HEK293T (cell line): ENCODE results near the gene NUTF2.

ENCODE experiments used
- CTCF ChIA-PET: fragments of 350-600 bp; formaldehyde crosslinking; extraction: SDS; loops from one replicate; lab custom pipeline; 2021; ENCODE audit warnings: antibody characterized with exemption, inconsistent platforms; lab: Yijun Ruan, JAX
- POLR2A ChIA-PET: fragments of 350-600 bp; formaldehyde crosslinking; extraction: SDS; loops from one replicate; lab custom pipeline; 2020; ENCODE audit warnings: antibody characterized with exemption, inconsistent platforms; lab: Yijun Ruan, JAX
- DNase-seq: peaks from one replicate; pipeline ENCODE4 v3.0.0; 2012; ENCODE audit warnings: mixed read lengths; ENCODE audit errors: extremely low spot score
- ARNT ChIP-seq: fragments of 450-650 bp; IDR thresholded peaks from 2 replicates; pipeline ENCODE4 v1.6.1; 2017; ENCODE audit warnings: mild to moderate bottlenecking
- BHLHE40 ChIP-seq: fragments of 450-650 bp; IDR thresholded peaks from 2 replicates; pipeline ENCODE4 v1.6.1; 2016; ENCODE audit warnings: mild to moderate bottlenecking, moderate library complexity, borderline replicate concordance
- CTBP1 ChIP-seq: fragments of 450-650 bp; IDR thresholded peaks from 2 replicates; pipeline ENCODE4 v1.6.1; 2016; ENCODE audit warnings: borderline replicate concordance
- ELF4 ChIP-seq: fragments of 450-650 bp; IDR thresholded peaks from 2 replicates; pipeline ENCODE4 v1.6.1; 2017; ENCODE audit warnings: antibody characterized with exemption
- FOXA1 ChIP-seq: fragments of 450-650 bp; IDR thresholded peaks from 2 replicates; pipeline ENCODE4 v1.6.1; 2016; ENCODE audit warnings: mild to moderate bottlenecking
- FOXK2 ChIP-seq: fragments of 450-650 bp; IDR thresholded peaks from 2 replicates; pipeline ENCODE4 v1.6.1; 2016; ENCODE audit warnings: mild to moderate bottlenecking
- FOXM1 ChIP-seq: fragments of 450-650 bp; IDR thresholded peaks from 2 replicates; pipeline ENCODE4 v1.6.1; 2017; ENCODE audit warnings: mild to moderate bottlenecking, borderline replicate concordance
- HDGF ChIP-seq: fragments of 450-650 bp; IDR thresholded peaks from 2 replicates; pipeline ENCODE4 v1.6.1; 2017; ENCODE audit warnings: antibody characterized with exemption, borderline replicate concordance
- L3MBTL2 ChIP-seq: fragments of 450-650 bp; conservative IDR thresholded peaks from 2 replicates; pipeline ENCODE4 v1.6.1; 2016; ENCODE audit warnings: mild to moderate bottlenecking
- LEF1 ChIP-seq: fragments of 450-650 bp; IDR thresholded peaks from 2 replicates; pipeline ENCODE4 v1.6.1; 2017; ENCODE audit warnings: mild to moderate bottlenecking, borderline replicate concordance
- NFRKB ChIP-seq: fragments of 450-650 bp; IDR thresholded peaks from 2 replicates; pipeline ENCODE4 v1.6.1; 2016; ENCODE audit warnings: mild to moderate bottlenecking, moderate library complexity
- SP1 ChIP-seq: fragments of 450-650 bp; IDR thresholded peaks from 2 replicates; pipeline ENCODE4 v1.6.1; 2017
- SUZ12 ChIP-seq: fragments of 450-650 bp; IDR thresholded peaks from 2 replicates; pipeline ENCODE4 v1.6.1; 2016; ENCODE audit warnings: mild to moderate bottlenecking
- TARDBP ChIP-seq: fragments of 450-650 bp; IDR thresholded peaks from 2 replicates; pipeline ENCODE4 v1.6.1; 2016
- ZNF384 ChIP-seq: fragments of 450-650 bp; IDR thresholded peaks from 2 replicates; pipeline ENCODE4 v1.6.1; 2016
- TF ChIP-seq, protein P1 (sequence below): fragments of 450-650 bp; IDR thresholded peaks from 2 replicates; pipeline ENCODE4 v1.6.1; 2016

The NUTF2 gene

DNA sequence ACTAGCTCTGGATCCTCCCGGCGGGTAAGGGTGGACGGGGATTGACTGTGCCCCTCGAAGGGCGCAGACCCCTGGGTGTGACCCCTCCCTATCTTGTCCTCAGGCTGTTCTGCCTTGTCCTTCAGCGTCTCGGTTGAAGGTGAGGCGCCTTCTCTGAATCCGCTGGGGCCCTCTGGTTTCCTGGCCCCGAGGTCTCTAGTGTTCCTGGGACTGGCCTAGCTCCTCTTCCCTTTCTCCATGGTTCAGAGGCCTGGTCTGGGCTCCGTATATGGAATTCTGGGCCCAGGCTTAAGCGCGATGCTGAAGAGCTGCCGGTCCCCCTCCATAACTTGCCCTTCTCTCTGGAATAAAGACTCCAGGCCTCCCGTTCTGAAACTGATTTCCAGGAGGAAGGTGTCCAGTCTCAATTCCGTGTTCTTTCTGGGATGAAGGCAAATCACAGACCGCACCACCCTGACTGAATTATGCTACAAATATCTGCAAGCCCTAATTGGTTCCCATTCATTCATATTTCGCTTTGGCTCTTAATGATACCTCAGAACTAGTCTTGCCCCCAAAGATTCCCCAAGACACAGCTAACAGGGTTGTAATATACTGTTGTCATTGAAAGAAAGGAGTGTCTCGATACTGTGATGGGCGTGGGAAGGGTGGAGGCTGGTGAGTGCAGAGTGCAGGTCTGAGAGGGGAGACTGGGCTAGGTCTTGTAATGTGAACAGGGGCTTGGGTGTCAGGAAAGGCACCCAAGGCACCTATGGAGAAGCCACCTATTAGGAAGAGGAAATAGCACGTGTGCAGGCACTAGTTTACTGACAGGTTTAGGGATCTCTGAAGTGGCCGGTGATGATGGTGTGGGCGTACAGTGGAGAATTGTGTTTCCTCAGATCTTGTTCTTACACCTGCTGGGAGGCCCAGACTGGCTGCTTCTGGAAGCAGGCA lies 27.0 kb downstream of the NUTF2 start:
- POLR2A ChIA-PET: interaction anchor here (0.8 to 1.6 kb wide), 8 partner anchors 8 to 150 kb away, joined by 3 to 6 read pairs (median 4); partner anchors contain the start of gene DUS2
- no peak for DNase-seq
- TF ChIP-seq, protein P1, sequence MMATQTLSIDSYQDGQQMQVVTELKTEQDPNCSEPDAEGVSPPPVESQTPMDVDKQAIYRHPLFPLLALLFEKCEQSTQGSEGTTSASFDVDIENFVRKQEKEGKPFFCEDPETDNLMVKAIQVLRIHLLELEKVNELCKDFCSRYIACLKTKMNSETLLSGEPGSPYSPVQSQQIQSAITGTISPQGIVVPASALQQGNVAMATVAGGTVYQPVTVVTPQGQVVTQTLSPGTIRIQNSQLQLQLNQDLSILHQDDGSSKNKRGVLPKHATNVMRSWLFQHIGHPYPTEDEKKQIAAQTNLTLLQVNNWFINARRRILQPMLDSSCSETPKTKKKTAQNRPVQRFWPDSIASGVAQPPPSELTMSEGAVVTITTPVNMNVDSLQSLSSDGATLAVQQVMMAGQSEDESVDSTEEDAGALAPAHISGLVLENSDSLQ: no peak
- TF ChIP-seq HDGF (no peak), NFRKB (no peak), ARNT (no peak), BHLHE40 (no peak), LEF1 (no peak), FOXA1 (no peak), CTBP1 (no peak), SUZ12 (no peak), ZNF384 (no peak), FOXK2 (no peak), TARDBP (no peak), FOXM1 (no peak), SP1 (no peak), ELF4 (no peak)
- CTCF ChIA-PET: interaction anchor here (0.9 to 1.3 kb wide), 2 partner anchors 10 to 12 kb away, joined by 3 to 8 read pairs; partner anchors contain the start of gene NRN1L

DNA sequence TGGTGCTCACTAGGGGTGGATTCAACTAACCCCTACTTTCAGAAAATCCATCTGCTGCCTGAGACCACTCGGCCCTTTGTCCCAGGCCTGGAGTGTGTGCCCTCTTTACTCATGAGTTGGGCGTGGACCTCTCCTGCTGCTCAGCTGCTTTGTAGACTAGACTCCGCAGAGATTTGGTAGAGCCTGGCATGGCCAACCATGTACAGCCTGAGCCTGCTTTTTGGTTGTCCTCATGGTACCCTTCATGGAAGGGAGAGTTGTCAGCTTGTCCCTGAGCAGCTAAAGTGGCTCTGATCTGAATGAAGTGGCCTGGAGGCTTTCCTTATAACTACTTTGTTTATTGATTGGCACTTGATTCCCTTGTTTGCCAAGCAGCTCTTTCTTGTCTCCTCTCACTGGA lies 27.6 kb downstream of the NUTF2 start:
- TF ChIP-seq ELF4 (no peak), CTBP1 (no peak), SP1 (no peak), NFRKB (no peak), FOXA1 (no peak), LEF1 (no peak), FOXM1 (no peak), ZNF384 (no peak), BHLHE40 (no peak), TARDBP (no peak), SUZ12 (no peak), HDGF (no peak), FOXK2 (no peak), L3MBTL2 (no peak), ARNT (no peak)
- TF ChIP-seq, protein P1: no peak
- POLR2A ChIA-PET: interaction anchor here (1.6 kb wide), 1 partner anchor 30 kb away, joined by 5 read pairs; no protein-coding TSS in a partner anchor
- no peak for DNase-seq
- CTCF ChIA-PET: interaction anchor here (1.0 kb wide), 1 partner anchor 10 kb away, joined by 4 read pairs; the partner anchor contains the start of gene NRN1L

DNA sequence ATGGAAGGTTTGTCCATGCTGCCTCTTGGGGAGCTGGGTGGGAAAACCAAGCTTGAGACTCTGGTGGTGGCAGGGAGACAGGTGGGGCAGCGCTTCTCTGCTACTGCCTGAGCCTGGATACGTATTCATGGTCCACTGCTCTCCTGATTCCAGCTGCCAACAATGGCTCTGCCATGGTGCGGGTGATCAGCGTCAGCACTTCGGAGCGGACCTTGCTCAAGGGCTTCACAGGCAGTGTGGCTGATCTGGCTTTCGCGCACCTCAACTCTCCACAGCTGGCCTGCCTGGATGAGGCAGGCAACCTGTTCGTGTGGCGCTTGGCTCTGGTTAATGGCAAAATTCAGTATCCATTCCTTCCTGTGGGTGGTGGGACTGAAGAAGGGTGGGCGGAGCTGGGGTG lies 30.3 kb downstream of the NUTF2 start:
- ChIA-PET CTCF (no interaction called here), POLR2A (interaction anchor here (1.3 kb wide), 1 partner anchor 58 kb away, joined by 3 read pairs; no protein-coding TSS in a partner anchor)
- no peak for DNase-seq
- TF ChIP-seq FOXK2: no peak
- TF ChIP-seq, protein P1: no peak

DNA sequence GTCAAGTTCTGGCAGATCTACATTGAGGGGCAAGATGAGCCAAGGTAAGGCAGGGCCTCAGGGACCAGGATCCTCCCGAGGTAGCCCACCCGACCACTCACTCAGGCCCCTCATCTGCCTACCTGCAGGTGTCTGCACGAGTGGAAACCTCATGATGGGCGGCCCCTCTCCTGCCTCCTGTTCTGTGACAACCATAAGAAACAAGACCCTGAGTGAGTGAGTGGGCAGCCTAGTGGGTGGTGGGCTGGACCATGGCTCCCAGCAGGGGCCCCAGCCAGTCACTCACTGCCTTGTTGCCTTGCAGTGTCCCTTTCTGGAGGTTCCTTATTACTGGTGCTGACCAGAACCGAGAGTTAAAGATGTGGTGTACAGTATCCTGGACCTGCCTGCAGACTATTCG lies 31.5 kb downstream of the NUTF2 start:
- ChIA-PET POLR2A (interaction anchor here (1.5 kb wide), 1 partner anchor 10 kb away, joined by 3 read pairs; no protein-coding TSS in a partner anchor), CTCF (interaction anchor here (0.6 kb wide), 1 partner anchor 39 kb away, joined by 3 read pairs; no protein-coding TSS in a partner anchor)
- DNase-seq: no peak
- TF ChIP-seq ZNF384: no peak

DNA sequence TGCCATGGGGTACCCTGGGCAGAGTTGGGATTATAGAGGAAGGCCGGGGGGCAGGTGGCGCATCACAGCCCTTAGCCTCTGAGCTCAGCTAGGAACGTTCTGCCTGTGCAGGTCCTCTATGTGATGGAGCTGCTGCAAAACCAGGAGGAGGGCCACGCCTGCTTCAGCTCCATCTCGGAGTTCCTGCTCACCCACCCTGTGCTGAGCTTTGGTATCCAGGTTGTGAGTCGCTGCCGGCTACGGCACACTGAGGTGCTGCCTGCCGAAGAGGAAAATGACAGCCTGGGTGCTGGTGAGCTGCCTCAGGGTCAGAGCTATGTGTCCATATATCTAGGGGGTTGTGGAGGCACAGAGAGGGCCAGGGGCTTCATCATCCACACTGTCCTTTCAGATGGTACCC lies 32.1 kb downstream of the NUTF2 start:
- TF ChIP-seq FOXK2 (no peak), NFRKB (no peak), ZNF384 (no peak), FOXM1 (no peak), BHLHE40 (no peak), L3MBTL2 (no peak), SUZ12 (no peak), ELF4 (no peak), ARNT (no peak), HDGF (no peak), CTBP1 (no peak), SP1 (no peak), FOXA1 (no peak), TARDBP (no peak), LEF1 (no peak)
- TF ChIP-seq, protein P1: no peak
- ChIA-PET CTCF (interaction anchor here (0.6 to 1.4 kb wide), 2 partner anchors 39 to 49 kb away, joined by 3 to 4 read pairs; no protein-coding TSS in a partner anchor), POLR2A (interaction anchor here (1.5 kb wide), 1 partner anchor 9 kb away, joined by 3 read pairs; no protein-coding TSS in a partner anchor)
- no peak for DNase-seq
